HEK293 (cell line): ENCODE results near the gene DPT.

Experiments used
- CTCF ChIP-seq: fragments of 450-650 bp; formaldehyde crosslinking; IDR thresholded peaks from 2 replicates; pipeline ENCODE4 v1.5.1; 2016; ENCODE audit warnings: missing biosample characterization, missing genetic modification characterization
- KLF10 ChIP-seq: fragments of 450-650 bp; IDR thresholded peaks from 2 replicates; pipeline ENCODE4 v1.5.1; 2018; ENCODE audit warnings: missing biosample characterization, mild to moderate bottlenecking, missing genetic modification characterization
- PATZ1 ChIP-seq: fragments of 450-650 bp; formaldehyde crosslinking; IDR thresholded peaks from 2 replicates; pipeline ENCODE4 v1.5.1; 2016; ENCODE audit warnings: missing biosample characterization, missing genetic modification characterization
- YY1 ChIP-seq: fragments of 450-650 bp; formaldehyde crosslinking; IDR thresholded peaks from 2 replicates; pipeline ENCODE4 v1.5.1; 2018; ENCODE audit warnings: missing biosample characterization, missing genetic modification characterization
- ZBTB21 ChIP-seq: fragments of 450-650 bp; formaldehyde crosslinking; IDR thresholded peaks from 2 replicates; pipeline ENCODE4 v1.5.1; 2017; ENCODE audit warnings: missing biosample characterization, missing genetic modification characterization
- ZBTB26 ChIP-seq: fragments of 450-650 bp; formaldehyde crosslinking; optimal IDR thresholded peaks from 2 replicates; pipeline ENCODE3; 2016; ENCODE audit warnings: missing biosample characterization, mild to moderate bottlenecking, missing genetic modification characterization
- ZBTB49 ChIP-seq: fragments of 450-650 bp; formaldehyde crosslinking; IDR thresholded peaks from 2 replicates; pipeline ENCODE4 v1.5.1; 2016; ENCODE audit warnings: missing biosample characterization, missing genetic modification characterization, low read depth
- ZNF302 ChIP-seq: fragments of 450-650 bp; formaldehyde crosslinking; IDR thresholded peaks from 2 replicates; pipeline ENCODE4 v1.5.1; 2016; ENCODE audit warnings: missing biosample characterization, missing genetic modification characterization, low read depth
- ZNF560 ChIP-seq: fragments of 450-650 bp; formaldehyde crosslinking; IDR thresholded peaks from 2 replicates; pipeline ENCODE4 v1.5.1; 2017; ENCODE audit warnings: missing biosample characterization, missing genetic modification characterization, borderline replicate concordance
- ZNF571 ChIP-seq: fragments of 450-650 bp; formaldehyde crosslinking; IDR thresholded peaks from 2 replicates; pipeline ENCODE4 v1.5.0; 2017; ENCODE audit warnings: missing biosample characterization, missing genetic modification characterization
- ZNF776 ChIP-seq: fragments of 450-650 bp; formaldehyde crosslinking; IDR thresholded peaks from 2 replicates; pipeline ENCODE4 v1.5.0; 2017; ENCODE audit warnings: missing biosample characterization, missing genetic modification characterization, borderline replicate concordance
- ZSCAN18 ChIP-seq: fragments of 450-650 bp; formaldehyde crosslinking; IDR thresholded peaks from 2 replicates; pipeline ENCODE4 v1.5.1; 2016; ENCODE audit warnings: missing biosample characterization, missing genetic modification characterization

GRCh38 chr1:168733241-168733640, 4.2 kb upstream of the DPT start:
- TF ChIP-seq ZNF560 (tag by site-specific recombination): no peak
- no peak for TF ChIP-seq CTCF (tag by site-specific recombination)
- TF ChIP-seq PATZ1 (tag by site-specific recombination): no peak
- no peak for TF ChIP-seq ZNF302 (tag by site-specific recombination)
- TF ChIP-seq ZBTB49 (tag by site-specific recombination): no peak
- TF ChIP-seq YY1 (tag by site-specific recombination): no peak
- TF ChIP-seq ZNF776 (tag by site-specific recombination): no peak
- no peak for TF ChIP-seq ZNF571
- no peak for TF ChIP-seq ZBTB21 (tag by site-specific recombination)
- no peak for TF ChIP-seq KLF10 (tag by site-specific recombination)
- no peak for TF ChIP-seq ZBTB26
- TF ChIP-seq ZSCAN18 (tag by site-specific recombination): no peak
